ENCODE measurements around the gene TRPV2. TPM values are rescaled to one million over a fixed set of nuclear protein-coding genes. Genes with fewer than 3 reads are reported as not detected.

TRPV2 gene
- total RNA-seq, 6 donors from 2014 or later = 33.4 to 127 (median 48.6) TPM

DNA sequence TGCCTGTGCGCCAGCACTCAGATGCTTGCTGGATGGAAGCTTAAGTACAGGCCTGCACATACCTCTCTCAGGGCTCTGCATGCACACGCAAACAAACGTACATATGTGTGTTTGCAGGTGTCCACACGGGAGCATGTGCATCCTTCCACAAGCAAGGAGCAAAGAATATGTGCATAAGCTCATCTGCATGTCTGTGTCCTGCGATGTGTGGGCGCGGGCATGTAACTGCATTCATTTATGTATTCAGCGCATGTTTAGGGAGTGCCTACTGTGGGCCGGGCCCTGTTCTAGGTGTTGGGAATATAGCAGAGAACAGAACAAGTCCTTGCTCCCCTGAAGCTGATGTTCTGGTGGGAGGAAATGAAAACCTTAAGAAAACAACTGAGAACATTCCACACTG is 13.7 kb downstream of the TRPV2 start:
- Histone ChIP-seq H3K27ac (no peak overlapping the region), H3K36me3 (peaks cover 8 to 73% (median 51%) of the 10 kb centered on the region in 4 donors), H3K9me3 (no peaks in the 10 kb centered on the region), H3K4me3 (no peak overlapping the region), H3K27me3 (no peaks in the 10 kb centered on the region), H3K4me1 (peaks cover 0 to 3% (median 0%) of the 10 kb centered on the region in 4 donors)
- WGBS, 2 donors = 95 to 97% methylated on average over 9 of the region's 9 CpGs
- ATAC-seq (ENCODE audit: low FRiP score in 2 of 2) (no peak), DNase-seq (no peak)
- TF ChIP-seq, protein P1, sequence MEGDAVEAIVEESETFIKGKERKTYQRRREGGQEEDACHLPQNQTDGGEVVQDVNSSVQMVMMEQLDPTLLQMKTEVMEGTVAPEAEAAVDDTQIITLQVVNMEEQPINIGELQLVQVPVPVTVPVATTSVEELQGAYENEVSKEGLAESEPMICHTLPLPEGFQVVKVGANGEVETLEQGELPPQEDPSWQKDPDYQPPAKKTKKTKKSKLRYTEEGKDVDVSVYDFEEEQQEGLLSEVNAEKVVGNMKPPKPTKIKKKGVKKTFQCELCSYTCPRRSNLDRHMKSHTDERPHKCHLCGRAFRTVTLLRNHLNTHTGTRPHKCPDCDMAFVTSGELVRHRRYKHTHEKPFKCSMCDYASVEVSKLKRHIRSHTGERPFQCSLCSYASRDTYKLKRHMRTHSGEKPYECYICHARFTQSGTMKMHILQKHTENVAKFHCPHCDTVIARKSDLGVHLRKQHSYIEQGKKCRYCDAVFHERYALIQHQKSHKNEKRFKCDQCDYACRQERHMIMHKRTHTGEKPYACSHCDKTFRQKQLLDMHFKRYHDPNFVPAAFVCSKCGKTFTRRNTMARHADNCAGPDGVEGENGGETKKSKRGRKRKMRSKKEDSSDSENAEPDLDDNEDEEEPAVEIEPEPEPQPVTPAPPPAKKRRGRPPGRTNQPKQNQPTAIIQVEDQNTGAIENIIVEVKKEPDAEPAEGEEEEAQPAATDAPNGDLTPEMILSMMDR (IDR thresholded peaks at IDR 0.05) = no peak
- TF ChIP-seq EP300 (IDR thresholded peaks at IDR 0.05) (no peak), POLR2AphosphoS5 (IDR thresholded peaks at IDR 0.05) (no peak), POLR2A (IDR thresholded peaks at IDR 0.05) (no peak)

DNA sequence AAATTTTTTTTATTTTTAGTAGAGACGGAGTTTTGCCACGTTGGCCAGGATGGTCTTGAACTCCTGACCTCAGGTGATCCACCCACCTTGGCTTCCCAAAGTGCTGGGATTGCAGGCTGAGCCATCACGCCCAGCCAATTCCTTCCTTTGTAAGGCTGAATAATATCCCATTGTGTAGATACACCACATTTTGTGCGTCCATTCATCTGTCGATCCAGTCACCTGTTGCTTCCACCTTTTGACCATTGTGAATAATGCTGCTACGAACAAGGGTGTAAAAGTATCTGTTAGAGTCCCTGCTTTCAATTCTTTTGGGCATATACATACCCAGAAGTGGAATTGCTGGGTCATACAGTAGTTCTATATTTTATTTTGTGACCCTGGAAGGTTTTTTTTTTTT is 15.3 kb downstream of the TRPV2 start:
- TF ChIP-seq, protein P1 (IDR thresholded peaks at IDR 0.05) = no peak
- TF ChIP-seq POLR2A (IDR thresholded peaks at IDR 0.05) (no peak), POLR2AphosphoS5 (IDR thresholded peaks at IDR 0.05) (no peak), EP300 (IDR thresholded peaks at IDR 0.05) (no peak)
- Histone ChIP-seq H3K36me3 (peaks cover 8 to 64% (median 44%) of the 10 kb centered on the region in 4 donors), H3K9me3 (no peaks in the 10 kb centered on the region)

DNA sequence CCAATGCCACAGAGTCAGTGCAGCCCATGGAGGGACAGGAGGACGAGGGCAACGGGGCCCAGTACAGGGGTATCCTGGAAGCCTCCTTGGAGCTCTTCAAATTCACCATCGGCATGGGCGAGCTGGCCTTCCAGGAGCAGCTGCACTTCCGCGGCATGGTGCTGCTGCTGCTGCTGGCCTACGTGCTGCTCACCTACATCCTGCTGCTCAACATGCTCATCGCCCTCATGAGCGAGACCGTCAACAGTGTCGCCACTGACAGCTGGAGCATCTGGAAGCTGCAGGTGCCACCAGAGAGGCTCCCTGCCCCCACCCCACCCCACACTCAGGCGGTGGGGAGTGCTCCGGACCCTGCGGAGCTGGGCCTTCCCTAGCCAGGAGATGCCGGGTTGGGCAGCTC is 16.6 kb downstream of the TRPV2 start:
- DNase-seq (no peak), ATAC-seq (ENCODE audit: low FRiP score in 2 of 2) (no peak)
- H3K9me3 ChIP-seq = no peaks in the 10 kb centered on the region
- no peak overlapping the region for H3K27ac ChIP-seq
- peaks cover 5 to 50% (median 31%) of the 10 kb centered on the region in 4 donors for H3K36me3 ChIP-seq
- peaks cover 0 to 3% (median 0%) of the 10 kb centered on the region in 4 donors for H3K4me1 ChIP-seq
- TF ChIP-seq POLR2A (IDR thresholded peaks at IDR 0.05) (no peak), POLR2AphosphoS5 (IDR thresholded peaks at IDR 0.05) (no peak), EP300 (IDR thresholded peaks at IDR 0.05) (no peak)
- TF ChIP-seq, protein P1 (IDR thresholded peaks at IDR 0.05) = no peak
- no peak overlapping the region for H3K4me3 ChIP-seq
- 90 to 95% methylated on average over 8 to 15 of the region's 15 CpGs for WGBS, 2 donors
- no peaks in the 10 kb centered on the region for H3K27me3 ChIP-seq

More for the DNA sequence above, 15.3 kb downstream of the TRPV2 start:
- no peaks in the 10 kb centered on the region for H3K27me3 ChIP-seq
- 77 to 83% methylated on average over 6 of the region's 6 CpGs for WGBS, 2 donors
- no peak for ATAC-seq (ENCODE audit: low FRiP score in 2 of 2)
- H3K4me3 ChIP-seq = no peak overlapping the region
- peaks cover 0 to 3% (median 0%) of the 10 kb centered on the region in 4 donors for H3K4me1 ChIP-seq
- no peak for DNase-seq
- no peak overlapping the region for H3K27ac ChIP-seq

DNA sequence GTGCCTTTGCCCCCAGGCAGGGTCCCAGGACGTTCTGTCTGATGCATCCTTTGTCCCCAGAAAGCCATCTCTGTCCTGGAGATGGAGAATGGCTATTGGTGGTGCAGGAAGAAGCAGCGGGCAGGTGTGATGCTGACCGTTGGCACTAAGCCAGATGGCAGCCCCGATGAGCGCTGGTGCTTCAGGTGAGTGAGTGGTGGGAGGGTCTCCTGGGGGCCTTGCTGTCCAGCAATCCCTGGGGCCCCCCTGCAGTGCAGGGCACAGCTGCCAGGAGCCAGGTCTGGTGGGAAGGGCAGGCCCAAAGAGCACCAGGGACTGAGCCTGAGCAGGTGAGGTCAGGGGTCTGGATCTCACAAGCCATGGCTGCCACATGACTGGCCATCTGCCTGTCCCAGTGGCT is 18.1 kb downstream of the TRPV2 start:
- no peaks in the 10 kb centered on the region for H3K9me3 ChIP-seq
- DNase-seq (no peak), ATAC-seq (ENCODE audit: low FRiP score in 2 of 2) (no peak)
- 93 to 94% methylated on average over 4 of the region's 5 CpGs for WGBS, 2 donors
- H3K36me3 ChIP-seq = peaks cover 0 to 35% (median 16%) of the 10 kb centered on the region in 4 donors
- peaks cover 0 to 6% (median 5%) of the 10 kb centered on the region in 4 donors for H3K4me1 ChIP-seq
- TF ChIP-seq, protein P1 (IDR thresholded peaks at IDR 0.05) = no peak
- no peak for TF ChIP-seq POLR2A (IDR thresholded peaks at IDR 0.05)
- no peak for TF ChIP-seq POLR2AphosphoS5 (IDR thresholded peaks at IDR 0.05)
- TF ChIP-seq EP300 (IDR thresholded peaks at IDR 0.05) = no peak
- H3K4me3 ChIP-seq = no peak overlapping the region
- no peaks in the 10 kb centered on the region for H3K27me3 ChIP-seq
- H3K27ac ChIP-seq = no peak overlapping the region

DNA sequence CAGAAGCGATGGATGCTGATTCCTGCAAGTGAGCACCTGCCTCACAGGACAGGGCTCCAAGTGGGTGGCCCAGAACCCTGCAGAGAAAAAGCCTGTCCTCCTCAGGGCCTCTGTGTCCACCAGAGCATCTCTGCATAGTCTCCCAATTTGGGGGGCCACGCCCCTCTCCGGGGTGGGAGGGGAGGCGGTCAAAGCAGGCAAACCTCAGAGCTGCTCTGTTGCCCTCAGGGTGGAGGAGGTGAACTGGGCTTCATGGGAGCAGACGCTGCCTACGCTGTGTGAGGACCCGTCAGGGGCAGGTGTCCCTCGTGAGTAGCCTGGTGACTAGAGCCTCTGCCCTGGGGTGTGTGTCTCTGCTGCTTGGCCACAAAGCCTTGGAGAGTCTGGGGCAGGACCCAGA is 19.3 kb downstream of the TRPV2 start:
- 40 to 74% methylated on average over 1 to 8 of the region's 8 CpGs for WGBS, 2 donors
- no peak overlapping the region for H3K27ac ChIP-seq
- DNase-seq (no peak), ATAC-seq (ENCODE audit: low FRiP score in 2 of 2) (no peak)
- no peak for TF ChIP-seq POLR2A (IDR thresholded peaks at IDR 0.05)
- TF ChIP-seq EP300 (IDR thresholded peaks at IDR 0.05) = no peak
- TF ChIP-seq, protein P1 (IDR thresholded peaks at IDR 0.05) = no peak
- no peak for TF ChIP-seq POLR2AphosphoS5 (IDR thresholded peaks at IDR 0.05)
- no peaks in the 10 kb centered on the region for H3K27me3 ChIP-seq
- peaks cover 0 to 25% (median 9%) of the 10 kb centered on the region in 4 donors for H3K36me3 ChIP-seq
- peaks cover under 1 to 9% (median 5%) of the 10 kb centered on the region in 4 donors for H3K4me1 ChIP-seq
- H3K9me3 ChIP-seq = no peaks in the 10 kb centered on the region
- H3K4me3 ChIP-seq = no peak overlapping the region
